Fibroblast of lung (primary cell): ENCODE data around the gene GUCY1A2.

Source experiments
- EZH2 ChIP-seq: IDR thresholded peaks from 2 replicates; pipeline ENCODE4 v1.5.1; 2012; ENCODE audit warnings: low read length, control low read depth, mild to moderate bottlenecking; ENCODE audit errors: missing control alignments
- TF ChIP-seq, protein P1 (sequence below), 2 donors: IDR thresholded peaks in 1 of 2; conservative IDR thresholded peaks in 1 of 2; 1 replicate in 1 of 2; 2 replicates in 1 of 2; pipeline ENCODE4 v1.5.1; 2011 to 2012; ENCODE audit warnings: low read length in 2 of 2, control low read depth in 1 of 2, inconsistent platforms in 1 of 2, low read depth in 1 of 2, mild to moderate bottlenecking in 1 of 2

DNA sequence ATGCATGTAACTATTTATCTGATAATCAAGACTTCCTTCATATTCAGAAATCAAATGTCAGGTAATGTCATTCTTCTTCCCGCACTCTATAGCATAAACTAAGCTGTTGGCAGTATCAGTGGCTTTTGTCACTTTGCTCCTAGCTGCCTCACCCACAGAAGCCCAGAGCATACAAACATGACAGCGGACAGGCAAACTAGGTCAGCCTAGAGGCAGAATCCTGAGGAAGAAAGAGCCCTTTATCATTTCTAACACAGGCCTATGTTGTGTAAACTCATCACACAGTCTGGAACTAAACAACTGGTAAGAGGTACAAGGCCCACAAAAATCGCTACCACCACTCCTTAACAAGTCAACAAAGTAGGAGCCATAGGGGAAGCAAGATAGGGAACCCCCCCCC lies 21.0 kb downstream of the GUCY1A2 start:
- TF ChIP-seq, protein P1, sequence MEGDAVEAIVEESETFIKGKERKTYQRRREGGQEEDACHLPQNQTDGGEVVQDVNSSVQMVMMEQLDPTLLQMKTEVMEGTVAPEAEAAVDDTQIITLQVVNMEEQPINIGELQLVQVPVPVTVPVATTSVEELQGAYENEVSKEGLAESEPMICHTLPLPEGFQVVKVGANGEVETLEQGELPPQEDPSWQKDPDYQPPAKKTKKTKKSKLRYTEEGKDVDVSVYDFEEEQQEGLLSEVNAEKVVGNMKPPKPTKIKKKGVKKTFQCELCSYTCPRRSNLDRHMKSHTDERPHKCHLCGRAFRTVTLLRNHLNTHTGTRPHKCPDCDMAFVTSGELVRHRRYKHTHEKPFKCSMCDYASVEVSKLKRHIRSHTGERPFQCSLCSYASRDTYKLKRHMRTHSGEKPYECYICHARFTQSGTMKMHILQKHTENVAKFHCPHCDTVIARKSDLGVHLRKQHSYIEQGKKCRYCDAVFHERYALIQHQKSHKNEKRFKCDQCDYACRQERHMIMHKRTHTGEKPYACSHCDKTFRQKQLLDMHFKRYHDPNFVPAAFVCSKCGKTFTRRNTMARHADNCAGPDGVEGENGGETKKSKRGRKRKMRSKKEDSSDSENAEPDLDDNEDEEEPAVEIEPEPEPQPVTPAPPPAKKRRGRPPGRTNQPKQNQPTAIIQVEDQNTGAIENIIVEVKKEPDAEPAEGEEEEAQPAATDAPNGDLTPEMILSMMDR (conservative IDR thresholded peaks at IDR 0.05 in 1 of 2, IDR thresholded peaks at IDR 0.05 in 1 of 2; ENCODE audit: low read depth in 1 of 2, low read length in 2 of 2), result no peak
- TF ChIP-seq EZH2, result no peak
